HCT116 (cell line): ENCODE results near the gene CIROP. TPM values are rescaled to one million over a fixed set of nuclear protein-coding genes. Genes with fewer than 3 reads are reported as not detected.

Source experiments
- ATAC-seq: fragments of 200-7000 bp; cut with Tn5 transposase; 2 replicates; pipeline ENCODE4 v1.9.1; 2020; ENCODE audit warnings: mild to moderate bottlenecking, moderate library complexity
- BruUV-seq: library from RNA; stranded (reverse); fragments of 400-500 nt; replicated peaks from 2 replicates; lab custom pipeline; 2021; lab: Mats Ljungman, UMichigan
- CTCF ChIA-PET: fragments of 300-600 bp; sonication (Branson Sonifier 250); formaldehyde crosslinking; loops from one replicate; lab custom pipeline; 2021; ENCODE audit warnings: antibody characterized with exemption; lab: Charles Lee
- POLR2A ChIA-PET: fragments of 300-600, 350-600 bp; sonication (Branson Sonifier 250); formaldehyde crosslinking; loops from one replicate; lab custom pipeline; 2021; ENCODE audit warnings: antibody characterized with exemption; lab: Charles Lee
- RAD21 ChIA-PET, 2 experiments: fragments of 300-600 bp; sonication (Branson Sonifier 250); formaldehyde crosslinking; loops; one replicate each; lab custom pipeline; 2023; ENCODE audit warnings: low total read pairs in 2 of 2; ENCODE audit not compliant: uncharacterized antibody in 2 of 2, unreplicated experiment in 2 of 2, low non-redundant PET in 1 of 2; lab: Charles Lee
- DNase-seq: peaks from one replicate; pipeline ENCODE4 v3.0.0-alpha.2; 2010; ENCODE audit warnings: low read depth, low spot score
- H2AFZ ChIP-seq: fragments of 200-600 bp; shearing (Covaris generic), sonication (generic); 2 replicates; pipeline ENCODE4 v1.6.1; 2017; ENCODE audit warnings: low read depth, mixed run types, mixed read lengths, antibody characterized with exemption, low read length; ENCODE audit not compliant: poor library complexity, severe bottlenecking
- H3K27ac ChIP-seq: 2 replicates; pipeline ENCODE4 v1.5.1; 2012; ENCODE audit warnings: low read depth, low read length
- H3K27me3 ChIP-seq: fragments of 200-600 bp; sonication (generic); 2 replicates; pipeline ENCODE4 v1.6.1; 2016; ENCODE audit warnings: mixed run types, low read length, mixed read lengths; ENCODE audit not compliant: insufficient read depth
- H3K36me3 ChIP-seq, 2 experiments: fragments of 200-500 bp in 1 of 2; fragments of 200-600 bp in 1 of 2; sonication (Bioruptor generic) in 1 of 2; sonication (generic) in 1 of 2; 2 replicates each; pipeline versions ENCODE4 v1.5.1 to v1.6.1; 2014 to 2016; ENCODE audit warnings: low read length in 2 of 2, inconsistent platforms in 1 of 2, mixed read lengths in 1 of 2, mixed run types in 1 of 2; ENCODE audit not compliant: insufficient read depth in 2 of 2, control insufficient read depth in 1 of 2
- H3K4me1 ChIP-seq, 2 experiments: fragments of 200-600 bp in 1 of 2; sonication (generic) in 1 of 2; 2 replicates each; pipeline versions ENCODE4 v1.5.1 to v1.6.1; 2012 to 2017; ENCODE audit warnings: low read length in 2 of 2, inconsistent platforms in 1 of 2, mild to moderate bottlenecking in 1 of 2, mixed read lengths in 1 of 2, mixed run types in 1 of 2, moderate library complexity in 1 of 2; ENCODE audit not compliant: insufficient read depth in 2 of 2, control insufficient read depth in 1 of 2
- H3K4me2 ChIP-seq: fragments of 200-600 bp; sonication (generic); 2 replicates; pipeline ENCODE4 v1.6.1; 2017; ENCODE audit warnings: mixed run types, low read length, mixed read lengths
- H3K4me3 ChIP-seq, 2 experiments: fragments of 200-600 bp in 1 of 2; sonication (generic) in 1 of 2; replicated peaks in 1 of 2; 2 replicates each; pipeline ENCODE4 v1.5.1; 2011 to 2016; ENCODE audit warnings: low read length in 2 of 2, control low read depth in 1 of 2, low read depth in 1 of 2, mild to moderate bottlenecking in 1 of 2, mixed read lengths in 1 of 2, mixed run types in 1 of 2
- H3K79me2 ChIP-seq: fragments of 200-600 bp; sonication (generic); 2 replicates; pipeline ENCODE4 v1.6.1; 2017; ENCODE audit warnings: mild to moderate bottlenecking, mixed run types, low read length, moderate library complexity, mixed read lengths; ENCODE audit not compliant: insufficient read depth
- H3K9ac ChIP-seq: fragments of 200-600 bp; sonication (generic); 2 replicates; pipeline ENCODE4 v1.6.1; 2016; ENCODE audit warnings: low read length, mixed read lengths
- H3K9me2 ChIP-seq: fragments of 200-600 bp; sonication (generic), shearing (Covaris generic); 2 replicates; pipeline ENCODE4 v1.6.1; 2017; ENCODE audit warnings: mixed run types, mild to moderate bottlenecking, moderate library complexity; ENCODE audit not compliant: insufficient read depth
- H3K9me3 ChIP-seq, 2 experiments: fragments of 200-500 bp in 1 of 2; fragments of 200-600 bp in 1 of 2; sonication (Bioruptor generic) in 1 of 2; sonication (generic) in 1 of 2; 2 replicates each; pipeline ENCODE4 v1.6.1; 2014 to 2017; ENCODE audit warnings: low read length in 2 of 2, mixed read lengths in 2 of 2, inconsistent platforms in 1 of 2, low read depth in 1 of 2, mild to moderate bottlenecking in 1 of 2, mixed run types in 1 of 2, moderate library complexity in 1 of 2; ENCODE audit not compliant: control insufficient read depth in 1 of 2, insufficient read depth in 1 of 2
- H4K20me1 ChIP-seq: fragments of 200-600 bp; sonication (generic), shearing (Covaris generic); 2 replicates; pipeline ENCODE4 v1.6.1; 2017; ENCODE audit warnings: mixed run types, mild to moderate bottlenecking, moderate library complexity; ENCODE audit not compliant: insufficient read depth
- CEBPB ChIP-seq: IDR thresholded peaks from 2 replicates; pipeline ENCODE4 v1.6.1; 2012; ENCODE audit warnings: low read depth
- EGR1 ChIP-seq: IDR thresholded peaks from 2 replicates; pipeline ENCODE4 v1.6.1; 2012; ENCODE audit warnings: low read depth
- EZH2 ChIP-seq: fragments of 200-600 bp; sonication (generic); IDR thresholded peaks from 2 replicates; pipeline ENCODE4 v1.6.1; 2017; ENCODE audit warnings: antibody characterized with exemption, mixed run types
- FOSL1 ChIP-seq: IDR thresholded peaks from 2 replicates; pipeline ENCODE4 v1.6.1; 2012; ENCODE audit warnings: low read depth
- MAX ChIP-seq: IDR thresholded peaks from 2 replicates; pipeline ENCODE4 v1.6.1; 2012
- POLR2AphosphoS5 ChIP-seq: IDR thresholded peaks from 2 replicates; pipeline ENCODE4 v1.6.1; 2011; ENCODE audit warnings: mild to moderate bottlenecking, low read depth, low read length, moderate library complexity
- REST ChIP-seq: IDR thresholded peaks from 2 replicates; pipeline ENCODE4 v1.6.1; 2012; ENCODE audit warnings: low read depth
- SP1 ChIP-seq: IDR thresholded peaks from 2 replicates; pipeline ENCODE4 v1.6.1; 2012; ENCODE audit warnings: low read depth
- intact Hi-C: fragments of 100-400 bp; cut with micrococcal nuclease; formaldehyde crosslinking; loops from 2 replicates; pipeline ENCODE4 v1.10.0; 2022
- total RNA-seq: library from RNA; stranded (reverse); gene quantifications from one replicate; pipeline ENCODE4 v1.2.1, GENCODE V29; 2021; ENCODE audit not compliant: unreplicated experiment

The CIROP gene
- total RNA-seq, 1 experiment from 2014 or later = not detected

- ChIA-PET POLR2A (no interaction called here), CTCF (interaction anchor here (4.1 kb wide), 1 partner anchor 8 kb away, joined by 20 read pairs; no protein-coding TSS in a partner anchor), RAD21 (no interaction called here)
- no peak for DNase-seq
- intact Hi-C loops = no loop called here
- ATAC-seq = no peak
- Histone ChIP-seq H3K9me3 (no peaks in the 10 kb centered on the region), H3K9ac (no peak overlapping the region), H4K20me1 (no peaks in the 10 kb centered on the region), H2AFZ (no peak overlapping the region), H3K4me3 (no peak overlapping the region), H3K4me2 (no peak overlapping the region), H3K27me3 (no peaks in the 10 kb centered on the region), H3K27ac (no peak overlapping the region), H3K79me2 (no peaks in the 10 kb centered on the region), H3K4me1 (no peaks in the 10 kb centered on the region), H3K9me2 (no peaks in the 10 kb centered on the region), H3K36me3 (no peaks in the 10 kb centered on the region)
- no TSS peak for BruUV-seq
- TF ChIP-seq EZH2 (no peak), MAX (no peak), FOSL1 (no peak)
Measured at GRCh38 chr14:23128969-23129758, 24.4 kb upstream of the CIROP start.

GRCh38 chr14:23127861-23128260 is 23.1 kb upstream of the CIROP start:
- intact Hi-C loops = no loop called here
- DNase-seq (no peak), ATAC-seq (no peak)
- no TSS peak for BruUV-seq
- TF ChIP-seq POLR2AphosphoS5 (no peak), CEBPB (no peak), SP1 (no peak), EGR1 (no peak), REST (no peak)
- H3K27me3 ChIP-seq = no peaks in the 10 kb centered on the region
- no peak overlapping the region for H3K4me2 ChIP-seq
- H3K79me2 ChIP-seq = no peaks in the 10 kb centered on the region
- H3K27ac ChIP-seq = no peak overlapping the region
- H3K9me3 ChIP-seq = no peaks in the 10 kb centered on the region
- H4K20me1 ChIP-seq = no peaks in the 10 kb centered on the region
- no peaks in the 10 kb centered on the region for H3K4me1 ChIP-seq
- no peak overlapping the region for H3K9ac ChIP-seq
- no peak overlapping the region for H2AFZ ChIP-seq
- no peak overlapping the region for H3K4me3 ChIP-seq
- no peaks in the 10 kb centered on the region for H3K36me3 ChIP-seq
- no peaks in the 10 kb centered on the region for H3K9me2 ChIP-seq
- ChIA-PET POLR2A (no interaction called here), RAD21 (no interaction called here), CTCF (no interaction called here)
